BLaER1 (cell line): ENCODE measurements around the gene FBXL17.

Experiments used
- H3K27ac ChIP-seq: shearing (Covaris generic); formaldehyde crosslinking; 2 replicates; pipeline ENCODE4 v1.8.1; 2022
- H3K27me3 ChIP-seq: shearing (Covaris generic); formaldehyde crosslinking; 2 replicates; pipeline ENCODE4 v1.8.1; 2022
- H3K36me3 ChIP-seq: shearing (Covaris generic); formaldehyde crosslinking; 2 replicates; pipeline ENCODE4 v1.8.1; 2022
- H3K4me1 ChIP-seq: shearing (Covaris generic); formaldehyde crosslinking; 2 replicates; pipeline ENCODE4 v1.8.1; 2022
- H3K4me2 ChIP-seq: shearing (Covaris generic); formaldehyde crosslinking; 2 replicates; pipeline ENCODE4 v1.8.1; 2022
- H3K4me3 ChIP-seq: shearing (Covaris generic); formaldehyde crosslinking; 2 replicates; pipeline ENCODE4 v1.8.1; 2022
- H3K9ac ChIP-seq: shearing (Covaris generic); formaldehyde crosslinking; 2 replicates; pipeline ENCODE4 v1.8.1; 2022
- H3K9me3 ChIP-seq: shearing (Covaris generic); formaldehyde crosslinking; 2 replicates; pipeline ENCODE4 v1.8.1; 2022
- H4K20me1 ChIP-seq: shearing (Covaris generic); formaldehyde crosslinking; 2 replicates; pipeline ENCODE4 v1.8.1; 2022
- Cebpa-rat ChIP-seq: shearing (Covaris generic); IDR thresholded peaks from 2 replicates; pipeline ENCODE4 v1.8.1; 2022

The FBXL17 gene

DNA sequence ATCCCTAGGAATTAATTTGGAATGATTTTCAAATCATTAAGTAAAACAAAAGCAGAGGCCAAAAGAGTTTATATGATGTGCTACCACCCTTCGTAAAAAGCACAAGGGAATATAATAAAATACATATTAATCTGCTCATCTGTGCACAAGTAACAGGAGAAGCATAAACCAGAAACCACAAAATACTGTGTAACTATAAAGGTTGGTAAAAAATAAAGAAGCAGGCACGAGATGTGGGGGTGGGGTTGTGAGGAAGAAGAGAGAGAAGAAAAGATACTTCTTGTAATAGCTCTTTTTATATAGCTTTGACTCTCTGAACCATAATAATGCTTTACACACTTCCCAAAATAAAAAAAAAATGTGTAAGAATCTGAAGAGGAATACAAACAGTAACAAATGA is 496.3 kb downstream of the FBXL17 start:
- Histone ChIP-seq H3K27ac (no peak overlapping the region), H3K4me3 (no peak overlapping the region), H3K4me2 (no peak overlapping the region), H3K9ac (no peak overlapping the region), H3K36me3 (no peaks in the 10 kb centered on the region), H4K20me1 (no peaks in the 10 kb centered on the region), H3K27me3 (no peaks in the 10 kb centered on the region), H3K9me3 (no peaks in the 10 kb centered on the region), H3K4me1 (peaks cover 27% of the 10 kb centered on the region)
- TF ChIP-seq Cebpa-rat = no peak

GRCh38 chr5:107884871-107885270 is 497.0 kb downstream of the FBXL17 start:
- TF ChIP-seq Cebpa-rat = no peak
- Histone ChIP-seq H3K4me1 (peaks cover 27% of the 10 kb centered on the region), H3K36me3 (no peaks in the 10 kb centered on the region), H3K9me3 (no peaks in the 10 kb centered on the region), H4K20me1 (no peaks in the 10 kb centered on the region), H3K4me3 (no peak overlapping the region), H3K27ac (no peak overlapping the region), H3K4me2 (no peak overlapping the region), H3K27me3 (no peaks in the 10 kb centered on the region), H3K9ac (no peak overlapping the region)

GRCh38 chr5:107878661-107879060 is 503.2 kb downstream of the FBXL17 start:
- TF ChIP-seq Cebpa-rat = no peak
- H3K27ac ChIP-seq = no peak overlapping the region
- no peaks in the 10 kb centered on the region for H3K9me3 ChIP-seq
- no peaks in the 10 kb centered on the region for H3K4me1 ChIP-seq
- H4K20me1 ChIP-seq = no peaks in the 10 kb centered on the region
- H3K4me3 ChIP-seq = no peak overlapping the region
- no peak overlapping the region for H3K9ac ChIP-seq
- no peaks in the 10 kb centered on the region for H3K27me3 ChIP-seq
- H3K36me3 ChIP-seq = no peaks in the 10 kb centered on the region
- H3K4me2 ChIP-seq = no peak overlapping the region

DNA sequence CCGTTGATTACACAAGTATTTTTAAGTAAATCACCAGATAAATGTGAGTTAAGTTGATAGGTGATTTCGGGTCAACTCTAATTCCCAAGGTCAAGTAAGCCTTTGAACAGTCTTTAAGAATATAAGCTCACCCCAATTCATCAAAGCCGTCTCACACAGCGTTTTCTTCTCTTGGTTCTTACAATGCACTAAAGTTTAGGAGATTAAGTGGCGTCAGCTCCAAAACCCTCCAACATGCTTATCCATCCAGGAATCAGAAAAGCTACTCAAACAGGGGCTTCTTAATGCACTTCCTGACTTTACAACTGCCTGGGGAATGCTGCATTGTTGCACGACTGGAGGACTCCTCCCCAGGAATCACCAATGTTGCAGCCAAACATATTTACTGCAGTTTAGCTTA is 505.0 kb downstream of the FBXL17 start:
- Histone ChIP-seq H3K9me3 (no peaks in the 10 kb centered on the region), H3K9ac (no peak overlapping the region), H3K27ac (no peak overlapping the region), H3K4me1 (no peaks in the 10 kb centered on the region), H3K4me2 (no peak overlapping the region), H3K36me3 (no peaks in the 10 kb centered on the region), H4K20me1 (no peaks in the 10 kb centered on the region), H3K27me3 (no peaks in the 10 kb centered on the region), H3K4me3 (no peak overlapping the region)
- no peak for TF ChIP-seq Cebpa-rat

DNA sequence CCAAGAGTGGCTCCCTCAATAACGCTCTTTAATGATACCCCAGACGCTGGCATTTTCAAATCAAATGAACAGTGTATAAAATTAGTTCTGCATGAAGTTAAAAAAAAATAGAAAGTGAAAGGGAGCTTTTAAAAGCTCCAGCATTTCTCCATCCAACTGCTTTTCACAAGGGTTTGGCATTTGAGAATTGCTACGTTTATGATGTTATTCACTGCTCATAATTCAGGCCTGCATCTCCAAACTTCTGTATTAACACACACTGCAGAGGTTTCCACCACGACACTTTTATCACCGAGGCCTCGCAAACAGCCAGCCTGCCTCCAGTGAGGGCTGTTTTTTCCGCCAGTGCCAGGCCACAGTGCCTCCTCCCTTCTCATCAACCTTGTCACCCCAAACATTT is 505.6 kb downstream of the FBXL17 start:
- no peak overlapping the region for H3K4me3 ChIP-seq
- H3K9me3 ChIP-seq = no peaks in the 10 kb centered on the region
- no peaks in the 10 kb centered on the region for H3K36me3 ChIP-seq
- H3K4me1 ChIP-seq = no peaks in the 10 kb centered on the region
- H3K27ac ChIP-seq = no peak overlapping the region
- no peak overlapping the region for H3K9ac ChIP-seq
- H3K4me2 ChIP-seq = no peak overlapping the region
- no peak for TF ChIP-seq Cebpa-rat
- H3K27me3 ChIP-seq = no peaks in the 10 kb centered on the region
- H4K20me1 ChIP-seq = no peaks in the 10 kb centered on the region

- no peaks in the 10 kb centered on the region for H3K27me3 ChIP-seq
- H3K9ac ChIP-seq = no peak overlapping the region
- no peaks in the 10 kb centered on the region for H3K4me1 ChIP-seq
- no peak overlapping the region for H3K4me3 ChIP-seq
- TF ChIP-seq Cebpa-rat = no peak
- H3K4me2 ChIP-seq = no peak overlapping the region
- H3K9me3 ChIP-seq = no peaks in the 10 kb centered on the region
- H3K27ac ChIP-seq = no peak overlapping the region
- H4K20me1 ChIP-seq = no peaks in the 10 kb centered on the region
- no peaks in the 10 kb centered on the region for H3K36me3 ChIP-seq
Observed at GRCh38 chr5:107875833-107876232, 506.1 kb downstream of the FBXL17 start.

- no peak for TF ChIP-seq Cebpa-rat
- no peak overlapping the region for H3K4me2 ChIP-seq
Observed at GRCh38 chr5:107874795-107875194, 507.1 kb downstream of the FBXL17 start.

GRCh38 chr5:107873877-107874276 is 508.0 kb downstream of the FBXL17 start:
- Histone ChIP-seq H3K9ac (no peak overlapping the region), H3K9me3 (no peaks in the 10 kb centered on the region), H3K27ac (no peak overlapping the region), H3K4me3 (no peak overlapping the region), H4K20me1 (no peaks in the 10 kb centered on the region), H3K36me3 (no peaks in the 10 kb centered on the region), H3K4me2 (no peak overlapping the region), H3K4me1 (no peaks in the 10 kb centered on the region), H3K27me3 (no peaks in the 10 kb centered on the region)
- TF ChIP-seq Cebpa-rat = no peak

More at GRCh38 chr5:107874795-107875194, 507.1 kb downstream of the FBXL17 start:
- Histone ChIP-seq H3K9me3 (no peaks in the 10 kb centered on the region), H4K20me1 (no peaks in the 10 kb centered on the region), H3K4me1 (no peaks in the 10 kb centered on the region), H3K4me3 (no peak overlapping the region), H3K36me3 (no peaks in the 10 kb centered on the region), H3K27me3 (no peaks in the 10 kb centered on the region), H3K27ac (no peak overlapping the region), H3K9ac (no peak overlapping the region)

- Histone ChIP-seq H3K4me3 (no peak overlapping the region), H3K4me1 (no peaks in the 10 kb centered on the region), H3K27ac (no peak overlapping the region), H3K9ac (no peak overlapping the region), H3K27me3 (no peaks in the 10 kb centered on the region; the same call in 1 of the 2 replicates), H3K9me3 (no peaks in the 10 kb centered on the region), H4K20me1 (no peaks in the 10 kb centered on the region), H3K36me3 (no peaks in the 10 kb centered on the region), H3K4me2 (no peak overlapping the region)
- TF ChIP-seq Cebpa-rat = no peak
Observed at GRCh38 chr5:107871023-107871422, 510.9 kb downstream of the FBXL17 start.

GRCh38 chr5:107869438-107870115 is 512.3 kb downstream of the FBXL17 start:
- Histone ChIP-seq H3K4me2 (no peak overlapping the region), H3K27me3 (no peaks in the 10 kb centered on the region; the same call in 1 of the 2 replicates)

More at GRCh38 chr5:107869438-107870115, 512.3 kb downstream of the FBXL17 start:
- no peak overlapping the region for H3K4me3 ChIP-seq
- no peak for TF ChIP-seq Cebpa-rat
- no peak overlapping the region for H3K27ac ChIP-seq
- H3K9me3 ChIP-seq = no peaks in the 10 kb centered on the region
- no peaks in the 10 kb centered on the region for H4K20me1 ChIP-seq
- no peaks in the 10 kb centered on the region for H3K36me3 ChIP-seq
- H3K9ac ChIP-seq = no peak overlapping the region
- H3K4me1 ChIP-seq = no peaks in the 10 kb centered on the region
